Gastroesophageal sphincter (tissue), 3 donors: ENCODE results near the gene CDH3.

Experiments
- POLR2AphosphoS5 ChIP-seq: sonication (generic); formaldehyde crosslinking; IDR thresholded peaks from one replicate; pipeline ENCODE4 v1.6.1; 2017; ENCODE audit warnings: antibody characterized with exemption
- TF ChIP-seq, protein P1 (sequence below), 4 experiments: fragments of 200-600 bp in 2 of 4; fragments of 450-650 bp in 2 of 4; sonication (generic) in 1 of 4; IDR thresholded peaks; one replicate each; pipeline ENCODE4 v1.5.1; 2017 to 2019; ENCODE audit warnings: antibody characterized with exemption in 4 of 4, mild to moderate bottlenecking in 2 of 4, moderate library complexity in 2 of 4

GRCh38 chr16:68737046-68737729 is 92.1 kb downstream of the CDH3 start, which contains the start of gene CDH1:
- TF ChIP-seq, protein P1, sequence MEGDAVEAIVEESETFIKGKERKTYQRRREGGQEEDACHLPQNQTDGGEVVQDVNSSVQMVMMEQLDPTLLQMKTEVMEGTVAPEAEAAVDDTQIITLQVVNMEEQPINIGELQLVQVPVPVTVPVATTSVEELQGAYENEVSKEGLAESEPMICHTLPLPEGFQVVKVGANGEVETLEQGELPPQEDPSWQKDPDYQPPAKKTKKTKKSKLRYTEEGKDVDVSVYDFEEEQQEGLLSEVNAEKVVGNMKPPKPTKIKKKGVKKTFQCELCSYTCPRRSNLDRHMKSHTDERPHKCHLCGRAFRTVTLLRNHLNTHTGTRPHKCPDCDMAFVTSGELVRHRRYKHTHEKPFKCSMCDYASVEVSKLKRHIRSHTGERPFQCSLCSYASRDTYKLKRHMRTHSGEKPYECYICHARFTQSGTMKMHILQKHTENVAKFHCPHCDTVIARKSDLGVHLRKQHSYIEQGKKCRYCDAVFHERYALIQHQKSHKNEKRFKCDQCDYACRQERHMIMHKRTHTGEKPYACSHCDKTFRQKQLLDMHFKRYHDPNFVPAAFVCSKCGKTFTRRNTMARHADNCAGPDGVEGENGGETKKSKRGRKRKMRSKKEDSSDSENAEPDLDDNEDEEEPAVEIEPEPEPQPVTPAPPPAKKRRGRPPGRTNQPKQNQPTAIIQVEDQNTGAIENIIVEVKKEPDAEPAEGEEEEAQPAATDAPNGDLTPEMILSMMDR (IDR thresholded peaks at IDR 0.05): no peak
- no peak for TF ChIP-seq POLR2AphosphoS5
